Body of pancreas (tissue), 4 donors: Measurements from ENCODE around the gene SMPD4. TPM values are rescaled to one million over a fixed set of nuclear protein-coding genes. Genes with fewer than 3 reads are reported as not detected.
A peak's percentile ranks its signal among the peaks of the same experiment; 100 is the strongest.
"Not testable (repeated sequence)": the region's sequence is repeated elsewhere in the genome, so short reads cannot be mapped to it uniquely, and the experiment has no call there.

ENCODE experiments used
- ATAC-seq: fragments of 150-250 bp; one replicate; pipeline ENCODE4 v1.9.1; 2016
- DNase-seq, 4 donors: peaks; one replicate each; pipeline ENCODE4 v3.0.0-alpha.2; 2019
- H3K27ac ChIP-seq, 4 donors: fragments of 200-600 bp; sonication (generic); 1 replicate in 3 of 4; 2 replicates in 1 of 4; pipeline versions ENCODE4 v1.5.1 to v1.6.1; 2016 to 2019; ENCODE audit warnings: mild to moderate bottlenecking in 1 of 4, mixed read lengths in 1 of 4, moderate library complexity in 1 of 4
- H3K27me3 ChIP-seq, 2 donors: fragments of 200-600 bp; sonication (generic); one replicate each; pipeline ENCODE4 v1.6.0; 2016; ENCODE audit warnings: mild to moderate bottlenecking in 1 of 2
- H3K36me3 ChIP-seq, 2 donors: fragments of 200-600 bp; sonication (generic); replicated peaks in 1 of 2; 2 replicates each; pipeline ENCODE4 v1.5.1; 2016; ENCODE audit warnings: low read depth in 2 of 2; ENCODE audit not compliant: insufficient read depth in 1 of 2
- H3K4me1 ChIP-seq: fragments of 200-600 bp; sonication (generic); one replicate; pipeline ENCODE4 v1.6.0; 2016
- H3K4me3 ChIP-seq, 2 donors: fragments of 200-600 bp; sonication (generic); 1 replicate in 1 of 2; 2 replicates in 1 of 2; pipeline ENCODE4 v1.5.1; 2016 to 2019
- H3K9me3 ChIP-seq, 3 donors: fragments of 200-600 bp; sonication (generic); 1 replicate in 2 of 3; 2 replicates in 1 of 3; pipeline ENCODE4 v1.5.1; 2016
- CTCF ChIP-seq, 7 experiments: fragments of 450-650 bp in 4 of 7; fragments of 200-600 bp in 3 of 7; sonication (generic) in 3 of 7; IDR thresholded peaks; one replicate each; pipeline ENCODE4 v1.5.1; 2016 to 2019; ENCODE audit warnings: antibody characterized with exemption in 7 of 7
- POLR2A ChIP-seq, 3 donors: fragments of 450-650 bp; IDR thresholded peaks; one replicate each; pipeline ENCODE4 v1.6.1; 2016; ENCODE audit warnings: antibody characterized with exemption in 3 of 3, mild to moderate bottlenecking in 2 of 3
- WGBS, 2 donors: methylation state at CpG; one replicate each; pipeline ENCODE4 v1.1.5; 2017; 5-methylcytosine and 5-hydroxymethylcytosine counted together
- intact Hi-C: fragments of 100-400 bp; cut with DNase I; formaldehyde crosslinking; loops from one replicate; pipeline ENCODE4 v1.15.1; 2023
- total RNA-seq, 2 donors: library from RNA; depleted of rRNA; stranded (reverse); fragments of >200 nt; gene quantifications; one replicate each; pipeline ENCODE4 v1.1.0, GENCODE V29; 2016

The SMPD4 gene
- 10 to 100 TPM; 25.4 to 33.3 TPM for total RNA-seq

GRCh38 chr2:130181325-130181879 lies at the start of gene SMPD4:
Gene SMPD4, minus strand, starts transcription at chr2:130181602. Its CDS starts 5,010 bp downstream, at chr2:130176592.
- Histone ChIP-seq H3K4me3 (peak within 1 kb of the TSS; percentile 86 to 90), H3K9me3 (no peaks in the 10 kb centered on the region), H3K4me1 (peaks cover 27% of the 10 kb centered on the region), H3K36me3 (no peaks in the 10 kb centered on the region), H3K27ac (peak within 1 kb of the TSS; percentile 79 to 93 (median 91)), H3K27me3 (no peaks in the 10 kb centered on the region)
- 0% methylated on average over 44 to 53 of the region's 55 CpGs for WGBS, 2 donors
- DNase-seq (peak; percentile 97 to 98 (median 98)), ATAC-seq (peak; percentile 90)
- intact Hi-C loops, result loop anchor here (5.0 kb wide), 1 partner anchor 161 kb away; the partner anchor contains the start of gene IMP4
- no peak for TF ChIP-seq CTCF (IDR thresholded peaks at IDR 0.05)
- TF ChIP-seq POLR2A (IDR thresholded peaks at IDR 0.05), result peak; percentile 34 to 69 (median 58)

GRCh38 chr2:130230907-130231306 lies 49.5 kb upstream of the SMPD4 start:
- H3K4me1 ChIP-seq, H3K27me3 ChIP-seq, H3K36me3 ChIP-seq, intact Hi-C loops, H3K27ac ChIP-seq, H3K4me3 ChIP-seq, ATAC-seq, DNase-seq, H3K9me3 ChIP-seq: not testable (repeated sequence)
- WGBS, 2 donors, result 69 to 80% methylated on average over 4 to 13 of the region's 15 CpGs

GRCh38 chr2:130230376-130230775 lies 49.0 kb upstream of the SMPD4 start:
- not testable (repeated sequence) for H3K27me3 ChIP-seq
- 77 to 88% methylated on average over 12 to 14 of the region's 18 CpGs for WGBS, 2 donors

GRCh38 chr2:130229161-130229510 lies 47.7 kb upstream of the SMPD4 start:
- H3K4me1 ChIP-seq, H3K9me3 ChIP-seq, H3K27ac ChIP-seq, intact Hi-C loops, H3K36me3 ChIP-seq, ATAC-seq, H3K4me3 ChIP-seq, H3K27me3 ChIP-seq: not testable (repeated sequence)
- peak in 2 of 4 donors; percentile 26 to 61 for DNase-seq
- 44 to 49% methylated on average over 35 to 46 of the region's 48 CpGs for WGBS, 2 donors

More at GRCh38 chr2:130230376-130230775, 49.0 kb upstream of the SMPD4 start:
- DNase-seq, H3K27ac ChIP-seq, H3K4me3 ChIP-seq, H3K4me1 ChIP-seq, H3K9me3 ChIP-seq, intact Hi-C loops, H3K36me3 ChIP-seq, ATAC-seq: not testable (repeated sequence)

- H3K27me3 ChIP-seq, ATAC-seq, H3K27ac ChIP-seq, DNase-seq, H3K4me3 ChIP-seq, intact Hi-C loops, H3K4me1 ChIP-seq, H3K9me3 ChIP-seq, H3K36me3 ChIP-seq: not testable (repeated sequence)
- WGBS, 2 donors, result 79 to 92% methylated on average over 36 to 46 of the region's 69 CpGs
Observed at GRCh38 chr2:130228467-130229160, 47.2 kb upstream of the SMPD4 start.

- H3K4me1 ChIP-seq, H3K9me3 ChIP-seq, H3K27ac ChIP-seq, H3K27me3 ChIP-seq, H3K4me3 ChIP-seq, intact Hi-C loops, DNase-seq, H3K36me3 ChIP-seq, ATAC-seq: not testable (repeated sequence)
- WGBS, 2 donors, result 87 to 91% methylated on average over 18 to 19 of the region's 21 CpGs
Observed at GRCh38 chr2:130228005-130228404, 46.6 kb upstream of the SMPD4 start.

- ATAC-seq, DNase-seq, H3K4me1 ChIP-seq, H3K27me3 ChIP-seq, H3K4me3 ChIP-seq, H3K9me3 ChIP-seq, H3K27ac ChIP-seq, H3K36me3 ChIP-seq, intact Hi-C loops: not testable (repeated sequence)
- 40 to 57% methylated on average over 4 of the region's 4 CpGs for WGBS, 2 donors
Observed at GRCh38 chr2:130222523-130222922, 41.1 kb upstream of the SMPD4 start.

GRCh38 chr2:130220505-130220904 lies 39.1 kb upstream of the SMPD4 start:
- 29 to 47% methylated on average over 1 of the region's 1 CpG for WGBS, 2 donors
- DNase-seq, H3K4me1 ChIP-seq, H3K27me3 ChIP-seq, H3K4me3 ChIP-seq, ATAC-seq, H3K27ac ChIP-seq, H3K9me3 ChIP-seq, intact Hi-C loops, H3K36me3 ChIP-seq: not testable (repeated sequence)

- H3K27ac ChIP-seq, ATAC-seq, H3K27me3 ChIP-seq, intact Hi-C loops, DNase-seq, H3K4me3 ChIP-seq, H3K4me1 ChIP-seq, H3K36me3 ChIP-seq, H3K9me3 ChIP-seq: not testable (repeated sequence)
- WGBS, 2 donors, result no CpG with 5 or more reads among the region's 2 CpGs
Observed at GRCh38 chr2:130219147-130219546, 37.7 kb upstream of the SMPD4 start.

GRCh38 chr2:130207051-130207450 lies 25.6 kb upstream of the SMPD4 start:
- H3K36me3 ChIP-seq, H3K4me3 ChIP-seq, H3K27ac ChIP-seq, intact Hi-C loops, H3K27me3 ChIP-seq, ATAC-seq, H3K4me1 ChIP-seq, H3K9me3 ChIP-seq, DNase-seq: not testable (repeated sequence)
- 63 to 64% methylated on average over 12 to 13 of the region's 13 CpGs for WGBS, 2 donors

- DNase-seq, intact Hi-C loops, H3K4me1 ChIP-seq, H3K4me3 ChIP-seq, H3K9me3 ChIP-seq, H3K27me3 ChIP-seq, ATAC-seq, H3K27ac ChIP-seq, H3K36me3 ChIP-seq: not testable (repeated sequence)
- WGBS, 2 donors, result 76% methylated on average over 3 of the region's 3 CpGs; no CpG with 5 or more reads in 1 of the 2 donors
Observed at GRCh38 chr2:130203150-130203549, 21.7 kb upstream of the SMPD4 start.
